B cell (primary cell): ENCODE data around the gene STIM1.

Experiments
- CTCF ChIP-seq: fragments of 200-600 bp; IDR thresholded peaks from one replicate; pipeline ENCODE4 v1.8.0; 2022; ENCODE audit warnings: antibody characterized with exemption, mild to moderate bottlenecking
- EZH2 ChIP-seq: IDR thresholded peaks from 2 replicates; pipeline ENCODE4 v1.6.1; 2012; ENCODE audit warnings: borderline replicate concordance, low read depth, mild to moderate bottlenecking, moderate library complexity, low read length; ENCODE audit not compliant: insufficient read depth, poor library complexity, severe bottlenecking

DNA sequence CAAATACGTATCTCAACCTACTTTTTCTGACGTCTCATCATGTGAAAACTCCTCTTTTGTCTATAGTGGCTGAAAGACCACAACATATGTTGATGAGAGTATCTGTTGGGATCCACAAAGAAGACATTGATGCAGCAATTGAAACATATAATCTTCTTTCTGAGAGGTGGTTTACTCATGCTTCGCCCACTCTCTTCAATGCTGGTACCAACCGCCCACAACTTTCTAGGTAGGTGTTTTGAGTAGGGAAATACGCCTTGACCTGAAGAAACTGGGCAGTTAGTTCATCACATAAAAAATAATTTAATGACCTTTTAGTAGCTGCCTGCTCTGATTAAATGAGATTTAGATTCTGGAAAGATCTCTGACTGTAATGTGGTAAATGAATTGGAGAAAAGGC lies 256.4 kb downstream of the STIM1 start:
- TF ChIP-seq CTCF (no peak), EZH2 (no peak)
